Kidney glomerular epithelial cell (primary cell): ENCODE measurements around the gene ADGRD2.

Experiments
- DNase-seq: peaks from one replicate; lab custom pipeline; 2025; lab: John Stamatoyannopoulos, UW

Gene ADGRD2

GRCh38 chr9:124479947-124480620, 29.8 kb downstream of the ADGRD2 start:
- no peak for DNase-seq

GRCh38 chr9:124480621-124480981, 30.4 kb downstream of the ADGRD2 start:
- DNase-seq = no peak

DNA sequence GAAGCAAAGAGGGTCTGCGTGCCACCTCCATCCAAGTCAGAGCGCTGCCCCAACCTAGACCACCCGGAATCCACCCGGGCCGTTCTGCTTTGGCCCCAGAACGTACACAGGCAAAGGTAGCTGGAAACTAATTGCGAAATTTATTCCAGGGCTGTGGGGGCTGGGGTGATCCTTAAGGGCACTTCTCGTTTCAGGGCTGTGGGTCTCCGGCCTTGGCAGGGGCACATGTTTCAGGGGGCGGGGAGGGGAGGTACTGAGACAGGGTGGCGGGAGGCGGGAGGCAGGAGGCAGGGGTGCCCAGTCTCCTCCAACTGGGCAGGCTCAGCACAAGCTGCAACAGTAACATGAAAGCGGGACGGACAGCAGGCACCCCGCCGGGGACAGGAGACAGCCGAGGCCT, 30.9 kb downstream of the ADGRD2 start:
- no peak for DNase-seq

GRCh38 chr9:124482431-124483031, 32.3 kb downstream of the ADGRD2 start:
- DNase-seq = no peak

- DNase-seq = no peak
These were observed 33.2 kb downstream of the ADGRD2 start for GRCh38 chr9:124483481-124483880.

GRCh38 chr9:124485201-124485600, 35.0 kb downstream of the ADGRD2 start:
- no peak for DNase-seq

- DNase-seq = no peak
These were observed 35.7 kb downstream of the ADGRD2 start for GRCh38 chr9:124485936-124486335.

DNA sequence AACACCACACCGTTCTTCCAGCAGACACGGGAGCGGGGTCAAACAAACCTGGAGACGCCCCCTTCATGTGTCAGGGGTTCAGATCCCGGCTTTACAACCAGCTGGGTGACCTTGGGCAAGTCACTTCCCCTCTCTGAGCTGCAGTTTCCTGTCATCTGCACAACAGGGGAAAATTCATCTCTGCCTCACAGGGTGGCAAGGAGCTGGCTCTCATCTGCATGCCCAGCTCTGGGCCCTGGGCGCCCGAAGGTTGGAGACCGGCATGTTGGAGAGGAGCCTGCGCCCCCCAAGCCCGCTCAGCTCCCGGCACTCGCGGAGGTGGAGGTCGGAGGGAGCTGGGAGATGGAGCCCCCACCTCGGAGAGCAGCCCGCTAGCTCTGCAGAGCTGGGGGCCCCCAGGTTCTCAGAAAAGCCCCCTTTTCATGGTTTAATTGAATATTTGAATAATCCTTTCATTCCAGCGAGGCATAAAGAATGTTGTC, 36.6 kb downstream of the ADGRD2 start:
- no peak for DNase-seq

GRCh38 chr9:124487260-124488182, 37.3 kb downstream of the ADGRD2 start:
- DNase-seq = no peak

DNA sequence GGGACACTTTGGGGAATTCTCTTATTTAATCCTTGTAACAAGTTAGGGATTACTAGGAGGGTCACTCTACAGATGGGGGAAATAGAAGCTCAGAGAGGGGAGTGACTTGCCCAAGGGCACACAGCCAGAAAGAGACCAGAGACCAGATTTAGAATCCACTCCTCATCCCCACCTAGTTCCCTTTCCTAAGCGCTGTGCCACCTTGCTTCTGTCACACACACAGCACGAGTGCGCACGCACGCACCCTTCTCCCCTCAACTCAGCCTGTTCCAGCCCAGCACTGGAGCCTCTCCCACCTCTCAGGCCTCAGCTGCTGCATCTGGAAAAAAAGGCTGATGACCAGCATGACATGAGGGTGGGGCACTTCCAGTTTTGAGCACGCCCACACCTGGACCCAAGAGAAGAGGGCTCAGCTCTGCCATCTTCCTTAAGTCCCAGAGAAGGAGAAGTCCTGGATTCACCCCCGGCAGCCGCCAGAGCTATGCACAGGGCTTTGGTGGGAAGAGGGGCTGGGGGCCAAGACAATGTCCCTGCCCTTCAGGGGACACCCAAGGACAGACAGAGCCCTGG, 38.5 kb downstream of the ADGRD2 start:
- DNase-seq = no peak

DNA sequence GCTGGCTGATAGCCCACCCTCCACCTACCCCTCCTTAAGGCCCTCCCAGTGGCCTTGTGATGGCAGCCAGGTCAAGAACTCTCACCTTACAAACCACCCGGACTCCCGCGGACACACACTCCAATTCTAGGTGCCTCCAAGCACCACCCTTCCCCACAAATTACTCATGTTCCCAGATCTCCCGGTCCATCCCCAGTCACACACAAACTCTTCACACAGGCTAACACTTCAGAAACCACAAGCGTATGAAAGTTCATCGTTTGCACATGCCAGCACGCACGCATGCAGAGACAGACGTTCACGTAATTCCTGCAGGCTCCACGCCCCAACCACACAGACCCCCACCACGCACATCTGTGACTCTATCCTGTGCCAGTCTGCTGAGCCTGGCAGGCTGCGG, 39.0 kb downstream of the ADGRD2 start:
- DNase-seq = no peak

DNA sequence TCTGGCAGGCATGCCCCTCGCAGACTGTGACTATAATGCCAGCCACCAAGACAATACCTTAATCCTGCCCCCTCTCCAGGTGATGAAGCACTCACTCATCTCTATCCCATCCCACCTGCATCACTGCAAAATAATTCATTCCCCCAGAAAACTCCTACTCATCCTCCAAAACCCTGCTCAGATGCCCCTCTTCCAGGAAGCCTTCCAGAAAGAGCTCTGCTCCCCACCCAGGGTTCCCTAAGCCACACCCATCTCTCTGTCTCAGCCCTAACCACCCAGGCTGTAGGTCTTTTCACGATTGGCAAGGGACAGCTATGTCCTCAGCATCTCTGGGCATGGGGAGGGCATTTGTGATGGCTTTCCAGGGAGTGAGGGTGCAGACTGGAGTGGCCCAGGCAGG, 39.8 kb downstream of the ADGRD2 start:
- DNase-seq = no peak

DNA sequence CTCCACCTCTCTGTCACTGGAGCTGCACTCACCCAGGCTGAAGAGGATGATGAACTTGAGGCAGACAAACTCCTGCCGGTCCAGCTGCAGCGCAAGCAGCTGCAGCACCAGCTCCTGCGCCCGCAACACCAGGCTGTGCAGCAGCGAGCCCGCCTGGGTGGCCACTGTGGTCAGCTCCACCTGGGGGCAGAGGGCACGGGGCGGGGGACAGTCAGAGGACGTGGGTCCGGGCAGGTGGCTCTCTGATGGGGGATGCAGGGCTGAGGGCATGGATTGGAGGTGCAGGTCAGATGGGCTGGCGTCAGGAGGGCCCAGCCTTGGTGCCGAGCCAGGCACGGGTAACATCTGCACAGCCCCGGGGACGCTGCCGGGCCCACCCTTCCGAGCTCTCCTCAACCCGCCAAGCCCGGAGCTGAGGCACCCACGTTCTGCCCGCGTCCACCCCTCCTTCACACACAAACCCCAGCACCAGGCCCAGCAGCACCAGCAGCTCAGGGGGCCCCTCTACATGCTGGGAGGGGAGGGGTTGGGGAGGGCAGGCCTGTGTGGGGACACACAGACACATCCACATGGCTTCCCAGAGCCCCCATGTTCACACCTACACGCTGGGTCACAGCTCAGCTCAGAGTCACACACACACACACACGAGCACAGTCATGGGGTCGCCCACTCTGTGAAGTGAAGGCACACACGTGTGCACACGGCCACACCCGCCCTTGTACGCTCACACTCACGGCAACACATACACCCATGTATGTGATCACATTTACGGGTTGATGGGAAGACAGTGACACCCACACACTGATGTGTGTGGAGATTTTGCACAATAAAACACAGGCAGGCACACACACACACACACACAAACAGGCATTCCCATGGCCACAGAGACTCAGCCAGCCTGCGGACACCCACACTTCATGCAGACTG, 41.1 kb downstream of the ADGRD2 start:
- no peak for DNase-seq

GRCh38 chr9:124492818-124493217, 42.6 kb downstream of the ADGRD2 start:
- no peak for DNase-seq

DNA sequence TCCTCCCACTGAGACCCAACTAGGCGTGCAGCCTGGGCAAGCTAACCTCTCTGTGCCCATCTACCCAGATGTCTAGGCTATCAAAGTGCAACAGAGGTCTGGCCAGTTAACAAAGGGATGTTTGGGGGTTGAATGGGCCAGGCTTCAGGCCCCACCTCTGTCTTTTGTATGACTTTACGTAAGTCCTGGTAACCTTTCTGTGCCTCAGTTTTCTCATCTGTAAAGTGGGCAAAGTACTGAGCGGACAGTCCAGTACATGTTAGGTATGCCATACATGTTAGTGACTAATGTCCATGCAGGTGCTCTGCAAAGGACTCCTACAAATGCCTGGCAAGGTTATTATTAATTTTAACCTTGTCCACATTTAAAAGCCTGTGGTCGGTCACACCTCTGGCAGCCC, 43.0 kb downstream of the ADGRD2 start:
- DNase-seq = no peak

DNA sequence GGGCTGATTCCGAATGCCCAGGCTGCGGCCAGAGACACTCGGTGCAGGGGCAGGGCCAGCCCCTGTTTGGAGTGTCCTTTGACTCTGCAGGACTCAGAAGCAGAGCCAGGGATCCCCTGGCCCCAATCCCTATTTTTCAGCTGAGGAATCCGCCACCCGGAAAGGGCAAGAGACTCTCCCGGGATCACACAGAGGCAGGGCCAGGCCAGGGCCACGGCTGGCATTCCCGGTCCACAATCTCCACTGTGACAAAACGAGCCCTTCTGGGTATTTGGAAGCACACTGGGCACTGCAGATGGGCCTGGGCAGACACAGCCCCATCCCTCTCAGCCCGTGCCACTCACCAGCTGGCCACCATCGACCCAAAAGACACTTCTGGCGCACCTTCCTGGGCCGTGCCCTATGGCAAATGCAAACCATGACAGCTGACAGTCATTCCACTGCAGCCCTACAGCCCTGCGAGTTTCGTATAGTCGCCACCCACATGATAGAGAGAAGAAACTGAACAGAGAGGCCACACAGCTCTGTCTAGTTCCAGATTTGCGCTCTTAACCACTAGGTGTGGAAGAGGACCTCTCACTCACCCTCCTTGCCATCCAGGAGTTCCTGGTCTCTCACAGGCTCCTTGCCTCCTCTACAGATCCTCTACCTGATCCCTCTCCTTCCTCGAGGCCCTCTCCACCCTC, 43.7 kb downstream of the ADGRD2 start:
- DNase-seq = no peak

GRCh38 chr9:124495126-124496074, 45.1 kb downstream of the ADGRD2 start:
- no peak for DNase-seq

DNA sequence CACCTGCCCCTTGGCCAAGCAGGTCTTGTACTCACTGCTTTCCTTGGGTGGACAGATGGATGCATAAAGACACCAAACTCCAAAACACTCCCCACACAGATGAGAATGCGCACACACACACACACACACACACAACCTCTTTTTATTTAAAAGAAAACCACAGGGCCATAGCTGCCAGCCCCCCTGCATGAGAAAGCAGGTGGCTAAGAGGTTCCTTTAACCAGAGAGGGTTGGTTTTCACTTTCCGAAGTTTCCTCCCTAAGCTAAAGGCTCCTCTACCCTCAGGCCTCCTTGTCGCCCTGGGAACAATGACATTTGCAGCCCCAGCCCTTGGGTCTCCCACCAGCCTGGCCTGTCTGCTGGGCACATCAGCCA, 45.8 kb downstream of the ADGRD2 start:
- DNase-seq = no peak

DNA sequence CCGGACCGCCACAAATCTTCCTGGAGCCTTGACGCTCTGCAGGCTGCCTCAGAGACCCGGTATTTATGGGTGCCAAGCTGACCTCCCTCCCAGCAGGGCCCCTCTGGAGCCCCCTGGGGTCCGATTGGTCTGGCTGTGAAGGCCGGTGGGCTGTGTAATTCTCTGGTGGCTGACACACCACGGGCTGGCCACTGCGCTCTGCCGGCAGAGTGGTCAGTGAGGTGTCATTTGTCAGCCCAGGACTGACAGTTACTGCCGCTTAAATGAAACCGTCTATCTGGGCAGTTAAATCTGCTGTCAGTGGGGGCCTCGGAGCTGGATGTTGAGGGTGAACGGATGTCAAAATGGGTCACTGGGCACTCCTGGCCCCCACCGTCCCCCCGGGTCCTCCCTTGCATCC, 46.2 kb downstream of the ADGRD2 start:
- DNase-seq = no peak

- no peak for DNase-seq
These were observed 47.2 kb downstream of the ADGRD2 start for GRCh38 chr9:124497441-124497840.
